B cell (primary cell): ENCODE results near the gene FUOM.

Experiments used
- CTCF ChIP-seq: fragments of 200-600 bp; IDR thresholded peaks from one replicate; pipeline ENCODE4 v1.8.0; 2022; ENCODE audit warnings: antibody characterized with exemption, mild to moderate bottlenecking
- EZH2 ChIP-seq: IDR thresholded peaks from 2 replicates; pipeline ENCODE4 v1.6.1; 2012; ENCODE audit warnings: borderline replicate concordance, low read depth, mild to moderate bottlenecking, moderate library complexity, low read length; ENCODE audit not compliant: insufficient read depth, poor library complexity, severe bottlenecking

- TF ChIP-seq CTCF (no peak), EZH2 (no peak)
Observed at GRCh38 chr10:133377025-133377817, 19.4 kb upstream of the FUOM start.
